Airway epithelial cell (primary cell): ENCODE measurements around the gene MB21D2. TPM values are rescaled to one million over a fixed set of nuclear protein-coding genes. Genes with fewer than 3 reads are reported as not detected.

Source experiments
- total RNA-seq: library from RNA; depleted of rRNA; stranded (reverse); fragments of >200 nt; gene quantifications from 2 replicates; pipeline ENCODE4 v1.2.3, GENCODE V29; 2015

Gene MB21D2
- 4.7 and 5.1 TPM in 2 replicates for total RNA-seq

DNA sequence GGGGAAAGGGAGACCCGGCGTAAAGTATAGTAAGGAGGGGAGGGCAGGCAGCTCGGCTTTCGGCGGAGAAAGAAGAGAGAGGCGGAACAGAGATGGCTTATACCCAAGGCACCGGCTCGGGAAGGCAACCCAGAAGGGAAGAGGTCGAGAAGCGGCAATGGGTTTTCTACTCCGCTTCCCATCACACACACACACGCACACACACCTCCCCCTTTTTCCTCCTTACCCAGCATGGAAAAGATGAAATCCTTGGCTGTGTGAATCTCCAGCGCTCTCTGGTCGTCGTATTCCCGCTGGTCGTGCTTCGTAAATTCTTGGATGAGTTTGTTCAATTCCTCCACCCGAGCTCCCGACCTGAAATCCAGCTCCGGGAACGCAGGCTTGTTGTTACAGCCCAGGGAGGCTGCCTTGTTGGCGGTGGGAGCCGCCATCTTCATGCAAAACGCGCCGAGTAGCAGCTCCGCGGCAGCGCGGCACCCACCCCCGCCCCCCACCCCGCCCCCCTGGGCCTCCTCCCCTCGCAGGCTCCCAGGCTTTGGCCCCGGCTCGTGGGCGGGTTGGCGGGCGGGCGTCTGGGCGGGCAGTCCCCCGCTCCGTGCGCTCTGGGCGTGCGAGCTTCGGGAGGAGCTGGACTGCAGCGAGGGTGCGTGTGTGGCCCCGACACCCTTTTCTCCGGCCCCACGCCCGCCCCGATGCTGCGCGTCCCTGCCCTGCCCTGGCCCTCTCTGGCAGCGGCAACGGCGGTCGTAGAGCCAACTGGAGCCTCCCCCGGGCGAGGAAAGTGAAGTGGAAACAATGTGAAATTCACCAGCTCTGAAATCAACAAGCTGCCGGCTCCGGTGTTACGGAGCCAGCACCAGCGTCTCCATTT is at the start of gene MB21D2:
Gene MB21D2 (minus strand): TSS at position 453 of the 871 bp plus-strand sequence. CDS start 16 bp downstream, at position 437.

Other genes starting within 250 kb of the MB21D2 start
- gene FGF12, start 190.3 kb downstream of the MB21D2 start, total RNA-seq, result 0.14 TPM in 1 of 2 replicates, not detected in the other